GM20000 (cell line): ENCODE measurements around the gene TRIO.

ENCODE experiments used
- DNase-seq: peaks from one replicate; pipeline ENCODE4 v3.0.0; 2012; ENCODE audit warnings: low spot score
- CTCF ChIP-seq: IDR thresholded peaks from 2 replicates; pipeline ENCODE4 v1.5.1; 2012; ENCODE audit warnings: mild to moderate bottlenecking, control low read depth; ENCODE audit errors: extremely low read depth, missing control alignments

The TRIO gene

GRCh38 chr5:14364096-14364495 is 221.0 kb downstream of the TRIO start:
- no peak for DNase-seq
- TF ChIP-seq CTCF: no peak

- peak; percentile 57 for TF ChIP-seq CTCF
- DNase-seq: no peak
Observed at GRCh38 chr5:14364576-14365472, 221.7 kb downstream of the TRIO start.

GRCh38 chr5:14365831-14366430 is 222.8 kb downstream of the TRIO start:
- TF ChIP-seq CTCF: no peak
- DNase-seq: no peak

GRCh38 chr5:14366763-14367162 is 223.6 kb downstream of the TRIO start:
- DNase-seq: no peak
- no peak for TF ChIP-seq CTCF

- TF ChIP-seq CTCF: no peak
- DNase-seq: no peak
Observed at GRCh38 chr5:14367364-14367763, 224.2 kb downstream of the TRIO start.

GRCh38 chr5:14369780-14370179 is 226.6 kb downstream of the TRIO start:
- no peak for DNase-seq
- TF ChIP-seq CTCF: no peak

- no peak for DNase-seq
- TF ChIP-seq CTCF: no peak
Observed at GRCh38 chr5:14370386-14370785, 227.2 kb downstream of the TRIO start.
